B cell (primary cell): ENCODE data around the gene SPATA21. TPM values are rescaled to one million over a fixed set of nuclear protein-coding genes. Genes with fewer than 3 reads are reported as not detected.

Experiments
- ATAC-seq: fragments of 200-7000 bp; cut with Tn5 transposase; one replicate; pipeline ENCODE4 v1.10.0; 2021; ENCODE audit warnings: low read depth, mild to moderate bottlenecking, moderate number of reproducible peaks, moderate library complexity
- CTCF ChIA-PET: fragments of 350-600 bp; sonication (Branson Sonifier 250); formaldehyde crosslinking; loops from one replicate; lab custom pipeline; 2021; ENCODE audit warnings: antibody characterized with exemption, inconsistent platforms; lab: Charles Lee
- POLR2A ChIA-PET: fragments of 350-600 bp; sonication (Branson Sonifier 250); formaldehyde crosslinking; loops from one replicate; lab custom pipeline; 2021; ENCODE audit warnings: antibody characterized with exemption; lab: Charles Lee
- DNase-seq: peaks from one replicate; pipeline ENCODE4 v3.0.0; 2013
- H2AFZ ChIP-seq: 2 replicates; pipeline ENCODE4 v1.6.1; 2012; ENCODE audit warnings: mild to moderate bottlenecking, low read depth, low read length; ENCODE audit not compliant: insufficient read depth, poor library complexity, severe bottlenecking
- H3K27ac ChIP-seq, 2 donors: 1 replicate in 1 of 2; 2 replicates in 1 of 2; pipeline ENCODE4 v1.5.1; 2012 to 2013; ENCODE audit warnings: low read length in 2 of 2, mild to moderate bottlenecking in 2 of 2, moderate library complexity in 1 of 2
- H3K27me3 ChIP-seq, 4 experiments: fragments of 200-600 bp in 1 of 4; sonication (generic) in 1 of 4; replicated peaks in 1 of 4; 1 replicate in 2 of 4; 2 replicates in 2 of 4; pipeline versions ENCODE4 v1.6.1 to v1.7.0; 2013 to 2016; ENCODE audit warnings: low read length in 3 of 4, mild to moderate bottlenecking in 2 of 4, mixed read lengths in 1 of 4, moderate library complexity in 1 of 4; ENCODE audit not compliant: insufficient read depth in 4 of 4, control insufficient read depth in 3 of 4; ENCODE audit errors: control extremely low read depth in 1 of 4
- H3K36me3 ChIP-seq, 2 experiments: replicated peaks in 1 of 2; 1 replicate in 1 of 2; 2 replicates in 1 of 2; pipeline versions ENCODE4 v1.6.1 to v1.7.1; 2013; ENCODE audit warnings: low read length in 1 of 2; ENCODE audit not compliant: insufficient read depth in 2 of 2, control insufficient read depth in 1 of 2; ENCODE audit errors: control extremely low read depth in 1 of 2, extremely low read depth in 1 of 2
- H3K4me1 ChIP-seq, 2 donors: fragments of 200-600 bp in 1 of 2; sonication (generic) in 1 of 2; 1 replicate in 1 of 2; 2 replicates in 1 of 2; pipeline versions ENCODE4 v1.5.1 to v1.6.1; 2013 to 2017; ENCODE audit warnings: low read length in 2 of 2; ENCODE audit not compliant: control insufficient read depth in 2 of 2, insufficient read depth in 2 of 2
- H3K4me2 ChIP-seq: replicated peaks from 2 replicates; pipeline ENCODE3; 2012; ENCODE audit warnings: mild to moderate bottlenecking, low read depth, low read length; ENCODE audit not compliant: poor library complexity, severe bottlenecking
- H3K4me3 ChIP-seq, 5 experiments: fragments of 200-600 bp in 1 of 5; sonication (generic) in 1 of 5; 1 replicate in 3 of 5; 2 replicates in 2 of 5; pipeline versions ENCODE4 v1.5.1 to v1.7.0; 2011 to 2016; ENCODE audit warnings: low read length in 4 of 5, mild to moderate bottlenecking in 4 of 5, low read depth in 2 of 5, control low read depth in 1 of 5, moderate library complexity in 1 of 5; ENCODE audit not compliant: insufficient read depth in 1 of 5; ENCODE audit errors: control extremely low read depth in 1 of 5, extremely low read depth in 1 of 5
- H3K79me2 ChIP-seq: fragments of 200-600 bp; sonication (generic); one replicate; pipeline ENCODE4 v1.6.0; 2016; ENCODE audit warnings: low read length; ENCODE audit not compliant: control insufficient read depth, insufficient read depth
- H3K9ac ChIP-seq: fragments of 200-600 bp; sonication (generic); 2 replicates; pipeline ENCODE4 v1.6.1; 2017; ENCODE audit warnings: mild to moderate bottlenecking, low read length, moderate library complexity
- H3K9me3 ChIP-seq, 3 donors: one replicate each; pipeline versions ENCODE4 v1.6.1 to v1.7.1; 2013; ENCODE audit warnings: low read length in 2 of 3; ENCODE audit not compliant: control insufficient read depth in 2 of 3, insufficient read depth in 1 of 3; ENCODE audit errors: control extremely low read depth in 1 of 3
- H4K20me1 ChIP-seq: 2 replicates; pipeline ENCODE4 v1.6.0; 2012; ENCODE audit warnings: mild to moderate bottlenecking, low read length; ENCODE audit not compliant: insufficient read depth, control insufficient read depth, poor library complexity, severe bottlenecking
- H3K27ac Mint-ChIP-seq: one replicate; pipeline ENCODE4 v1.8.0; 2021; ENCODE audit warnings: mixed read lengths
- H3K27me3 Mint-ChIP-seq: one replicate; pipeline ENCODE4 v1.8.0; 2021; ENCODE audit warnings: mixed read lengths
- H3K4me1 Mint-ChIP-seq: one replicate; pipeline ENCODE4 v1.8.0; 2021; ENCODE audit warnings: mixed read lengths
- H3K4me3 Mint-ChIP-seq: one replicate; pipeline ENCODE4 v1.8.0; 2021; ENCODE audit warnings: mixed read lengths
- H3K9me3 Mint-ChIP-seq: one replicate; pipeline ENCODE4 v1.8.0; 2022; ENCODE audit warnings: mixed read lengths; ENCODE audit not compliant: insufficient read depth
- CTCF ChIP-seq: fragments of 200-600 bp; IDR thresholded peaks from one replicate; pipeline ENCODE4 v1.8.0; 2022; ENCODE audit warnings: antibody characterized with exemption, mild to moderate bottlenecking
- EZH2 ChIP-seq: IDR thresholded peaks from 2 replicates; pipeline ENCODE4 v1.6.1; 2012; ENCODE audit warnings: borderline replicate concordance, low read depth, mild to moderate bottlenecking, moderate library complexity, low read length; ENCODE audit not compliant: insufficient read depth, poor library complexity, severe bottlenecking
- WGBS: methylation state at CpG from one replicate; pipeline ENCODE4 v1.1.5; 2013; ENCODE audit warnings: missing lambda C conversion rate; ENCODE audit not compliant: insufficient coverage; 5-methylcytosine and 5-hydroxymethylcytosine counted together
- intact Hi-C: fragments of 100-400 bp; cut with micrococcal nuclease; formaldehyde crosslinking; loops from one replicate; pipeline ENCODE4 v1.10.0; 2022
- polyA plus RNA-seq: library from polyadenylated mRNA; depleted of rRNA; stranded (reverse); fragments of >200 nt; gene quantifications from 2 replicates; pipeline ENCODE4 v1.2.3, GENCODE V29; 2012
- total RNA-seq, 2 donors: library from RNA; stranded (reverse); fragments of 120-200 nt in 1 of 2; gene quantifications; 1 replicate in 1 of 2; 2 replicates in 1 of 2; pipeline versions ENCODE4 v1.2.3 to v1.2.4, GENCODE V29; 2013 to 2022

The SPATA21 gene
- total and polyA plus RNA-seq, 2 donors (not counting 1 experiment from before 2014, with no cell fraction given) = 0.01 TPM; not detected in 1

- CTCF ChIA-PET = interaction anchor here (1.0 to 1.7 kb wide), 2 partner anchors 12 to 22 kb away, joined by 4 to 8 read pairs; no protein-coding TSS in a partner anchor
These were observed 51.4 kb downstream of the SPATA21 start for GRCh38 chr1:16385659-16386453.

More at GRCh38 chr1:16385659-16386453, 51.4 kb downstream of the SPATA21 start:
- POLR2A ChIA-PET = interaction anchor here (1.5 kb wide), 1 partner anchor 18 kb away, joined by 5 read pairs; no protein-coding TSS in a partner anchor
- H3K9ac ChIP-seq = no peak overlapping the region
- Mint-ChIP-seq H3K4me1 (peaks cover 66% of the 10 kb centered on the region), H3K27me3 (no peaks in the 10 kb centered on the region), H3K27ac (peak overlapping the region; percentile 18), H3K4me3 (peak overlapping the region; percentile 32), H3K9me3 (no peaks in the 10 kb centered on the region)
- no peak for ATAC-seq
- H3K27me3 ChIP-seq = no peaks in the 10 kb centered on the region
- H3K4me1 ChIP-seq = peaks cover 59% of the 10 kb centered on the region in 2 donors
- peaks cover 92% of the 10 kb centered on the region for H4K20me1 ChIP-seq
- peaks cover 1 to 22% of the 10 kb centered on the region in 2 experiments for H3K36me3 ChIP-seq
- 91% methylated on average over 7 of the region's 9 CpGs for WGBS
- H3K79me2 ChIP-seq = peaks cover 95% of the 10 kb centered on the region
- H3K27ac ChIP-seq = peak overlapping the region; percentile 66 to 76
- TF ChIP-seq CTCF (no peak), EZH2 (no peak)
- H3K4me2 ChIP-seq = peak overlapping the region; percentile 78
- H3K9me3 ChIP-seq = no peaks in the 10 kb centered on the region
- no peak for DNase-seq
- H2AFZ ChIP-seq = no peak overlapping the region
- intact Hi-C loops = no loop called here
- H3K4me3 ChIP-seq = no peak overlapping the region
